ENCODE measurements around the gene MPC1.
"Not testable (repeated sequence)": the region's sequence is repeated elsewhere in the genome, so short reads cannot be mapped to it uniquely, and the experiment has no call there.

MPC1 gene

DNA sequence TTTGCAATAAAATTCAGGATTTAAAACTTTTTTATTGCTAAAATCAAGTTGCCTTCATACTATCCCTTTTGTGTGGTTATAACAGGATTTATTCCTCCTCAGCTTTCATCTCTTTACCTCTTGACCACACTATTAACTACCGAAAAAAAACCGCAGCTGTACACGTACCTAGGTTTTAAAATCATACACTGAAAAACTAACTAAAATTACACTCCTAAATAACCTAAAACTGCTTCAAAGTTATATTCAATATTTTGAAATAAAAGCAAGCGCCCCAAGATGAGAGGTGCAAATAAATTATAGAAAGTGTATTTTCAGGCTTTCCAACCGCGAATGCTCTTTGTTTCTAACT lies 1.4 kb downstream of the MPC1 start:
- no peak for DNase-seq (ENCODE audit: low read depth)

DNA sequence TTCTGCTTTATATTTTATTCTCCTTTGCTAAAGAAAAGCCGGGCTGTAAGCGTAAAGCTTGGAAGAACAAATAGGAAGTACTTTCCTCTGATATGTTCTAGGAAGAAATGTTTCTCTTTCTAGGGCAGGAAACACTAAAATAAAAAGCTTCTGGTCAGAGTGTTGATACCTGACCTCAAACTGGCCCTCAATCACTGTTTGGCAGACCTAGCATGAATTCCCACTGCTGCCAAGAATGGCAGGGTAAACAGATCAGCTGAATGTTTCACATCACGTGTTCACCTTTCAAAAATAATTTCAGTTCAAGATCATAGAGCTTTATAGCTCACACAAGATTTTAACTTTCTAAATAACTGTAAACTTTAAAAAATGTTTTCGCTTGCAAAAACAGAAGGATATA lies 2.9 kb downstream of the MPC1 start:
- no peak for DNase-seq (ENCODE audit: low read depth)

DNA sequence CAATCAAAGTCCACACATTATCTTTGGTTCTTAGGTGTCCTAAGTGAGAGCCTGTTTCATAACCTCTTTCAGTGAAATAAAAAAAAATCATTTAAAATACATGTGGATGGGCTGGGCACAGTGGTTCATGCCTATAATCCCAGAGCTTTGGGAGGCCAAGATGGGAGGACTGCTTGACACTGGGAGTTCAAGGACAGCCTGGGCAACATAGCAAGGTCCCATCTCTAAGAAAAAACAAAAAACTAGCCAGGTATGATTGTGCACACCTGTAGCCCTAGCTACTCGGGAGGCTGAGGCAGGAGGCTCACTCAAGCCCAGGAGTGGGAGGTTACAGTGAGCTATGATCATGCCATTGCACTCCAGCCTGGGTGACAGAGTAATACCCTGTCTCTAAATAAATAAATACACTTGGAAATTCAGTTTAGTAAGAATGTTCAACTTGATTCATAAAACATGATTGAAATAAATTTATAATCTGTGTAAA lies 3.6 kb downstream of the MPC1 start:
- DNase-seq (ENCODE audit: low read depth): no peak

DNA sequence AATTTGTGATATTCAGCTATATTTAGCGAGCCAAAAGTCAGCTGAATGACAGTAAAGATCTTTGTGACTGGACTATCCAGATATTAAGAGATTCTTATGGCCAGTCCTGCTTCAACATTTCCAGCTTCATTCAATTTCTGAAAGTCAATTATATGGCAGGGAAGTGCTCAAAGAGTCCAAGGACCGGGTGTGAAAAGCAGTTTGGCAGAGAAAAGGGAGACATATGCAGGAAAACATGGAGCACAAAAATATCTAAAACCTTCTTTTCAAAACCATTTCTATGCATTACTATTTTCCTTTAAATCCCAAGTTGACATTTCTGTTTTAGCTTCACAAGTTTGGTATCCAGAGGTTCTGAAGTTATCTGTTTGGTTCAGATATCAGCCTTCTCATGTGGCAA lies 5.0 kb downstream of the MPC1 start:
- DNase-seq (ENCODE audit: low read depth): no peak

DNA sequence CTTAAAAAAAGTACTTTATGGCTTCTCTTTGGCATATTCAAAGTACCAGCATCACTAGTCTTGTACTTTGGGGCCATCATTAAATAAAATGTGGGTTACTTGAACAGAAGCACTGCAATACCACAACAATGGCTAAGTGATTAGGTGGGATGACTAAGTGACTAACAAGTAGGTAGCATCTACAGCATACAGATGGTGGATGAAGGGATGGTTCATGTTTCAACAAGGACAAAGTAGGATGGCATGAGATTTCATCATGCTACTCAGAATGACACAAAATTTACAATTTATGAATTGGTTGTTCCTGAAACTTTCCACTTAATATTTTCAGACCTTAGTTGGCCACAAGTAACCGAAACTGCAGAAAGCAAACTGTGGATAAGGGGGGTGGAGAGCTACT lies 7.7 kb downstream of the MPC1 start:
- no peak for DNase-seq (ENCODE audit: low read depth)

DNA sequence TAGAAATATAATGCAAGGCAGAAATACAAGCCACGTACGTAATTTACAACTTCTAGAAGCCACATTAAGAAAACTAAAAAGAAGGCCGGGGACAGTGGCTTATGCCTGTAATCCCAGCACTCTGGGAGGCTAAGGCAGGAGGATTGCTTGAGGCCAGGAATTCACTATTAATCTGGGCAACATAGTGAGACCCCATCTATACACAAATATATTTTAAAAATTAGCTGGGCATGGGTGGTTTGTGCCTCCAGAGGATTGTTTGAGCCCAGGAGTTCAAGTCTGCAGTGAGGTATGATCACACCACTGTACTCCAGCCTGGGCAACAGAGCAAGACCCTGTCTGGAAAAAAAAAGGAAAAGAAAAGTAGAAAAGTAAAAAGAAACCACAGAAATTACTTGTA lies 12.3 kb downstream of the MPC1 start:
- DNase-seq (ENCODE audit: low read depth): no peak

DNA sequence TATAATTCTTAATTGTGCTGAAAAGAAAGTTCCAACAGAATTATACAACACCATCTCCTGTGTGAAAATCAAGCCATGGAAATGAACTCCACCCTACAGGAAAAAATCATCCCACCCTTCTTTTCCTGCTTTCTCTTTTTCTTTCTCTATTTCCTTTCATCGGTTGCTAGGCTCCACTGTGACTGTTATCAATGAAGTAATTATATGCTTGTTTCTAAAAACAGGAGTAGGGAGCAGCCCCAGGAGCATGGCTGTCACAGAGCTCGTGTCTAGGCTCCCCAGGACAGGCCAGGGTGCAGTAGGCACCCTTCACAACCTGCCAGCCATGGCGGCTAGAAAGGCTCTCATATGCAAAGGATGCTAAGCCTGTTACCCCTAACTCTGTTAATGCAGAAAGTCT lies 13.0 kb downstream of the MPC1 start:
- DNase-seq (ENCODE audit: low read depth): no peak

DNA sequence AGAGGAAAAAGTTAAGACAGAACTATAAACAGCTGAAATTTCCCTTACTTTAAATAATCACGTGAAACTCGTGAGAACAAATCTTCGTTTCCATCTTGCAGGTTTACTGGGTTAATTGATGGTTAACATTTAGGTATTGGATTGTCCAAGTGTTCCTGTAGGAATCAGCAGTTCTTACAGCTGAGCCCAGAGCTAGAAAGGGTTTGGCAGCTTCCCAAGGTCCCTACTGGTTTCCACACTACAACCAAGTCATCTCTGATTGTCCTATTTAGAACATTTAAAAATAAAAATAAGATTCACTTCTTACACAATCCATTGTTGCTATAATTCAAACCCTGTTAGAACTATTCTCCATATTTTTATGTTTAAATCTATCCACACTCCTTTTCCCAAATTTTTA lies 15.8 kb downstream of the MPC1 start:
- no peak for DNase-seq (ENCODE audit: low read depth)

DNA sequence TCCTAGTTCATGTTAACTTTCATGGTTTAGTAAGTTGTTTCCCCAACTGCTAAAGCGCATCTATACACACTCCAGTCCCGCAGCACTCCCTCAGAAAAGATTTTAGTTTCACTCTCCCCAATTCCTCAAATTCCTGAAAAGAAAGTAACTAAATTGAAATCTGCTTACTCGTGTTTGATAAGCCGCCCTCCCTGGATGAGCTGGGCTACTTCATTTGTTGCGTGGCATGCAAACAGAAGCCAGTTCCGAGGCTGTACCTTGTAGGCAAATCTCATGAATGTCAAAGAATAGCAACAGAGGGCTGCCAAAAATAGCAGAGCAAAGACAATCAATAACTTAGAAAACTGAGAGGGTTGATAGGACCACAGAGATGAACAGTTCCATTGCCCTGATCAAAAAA lies 16.9 kb downstream of the MPC1 start:
- DNase-seq (ENCODE audit: low read depth): no peak

DNA sequence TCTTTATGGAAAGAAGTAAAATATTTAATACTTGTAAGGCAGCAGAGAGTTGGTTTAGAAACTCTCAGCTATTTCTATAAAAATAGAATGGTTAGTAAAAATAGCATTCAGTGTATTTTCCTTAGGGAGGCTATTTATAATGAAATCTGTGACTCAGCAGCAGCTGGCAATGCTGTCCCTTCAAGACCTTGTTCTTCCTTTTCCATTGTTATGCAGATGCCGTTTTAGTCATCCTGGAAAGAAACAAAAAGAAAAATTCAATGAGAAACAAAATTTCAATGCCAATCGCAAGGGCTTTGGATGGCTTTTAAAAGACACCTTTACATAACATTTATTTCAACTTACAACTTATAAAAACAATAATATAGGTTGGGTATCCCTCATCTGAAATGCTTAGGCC lies 17.5 kb downstream of the MPC1 start:
- DNase-seq (ENCODE audit: low read depth): peak; percentile 49

DNA sequence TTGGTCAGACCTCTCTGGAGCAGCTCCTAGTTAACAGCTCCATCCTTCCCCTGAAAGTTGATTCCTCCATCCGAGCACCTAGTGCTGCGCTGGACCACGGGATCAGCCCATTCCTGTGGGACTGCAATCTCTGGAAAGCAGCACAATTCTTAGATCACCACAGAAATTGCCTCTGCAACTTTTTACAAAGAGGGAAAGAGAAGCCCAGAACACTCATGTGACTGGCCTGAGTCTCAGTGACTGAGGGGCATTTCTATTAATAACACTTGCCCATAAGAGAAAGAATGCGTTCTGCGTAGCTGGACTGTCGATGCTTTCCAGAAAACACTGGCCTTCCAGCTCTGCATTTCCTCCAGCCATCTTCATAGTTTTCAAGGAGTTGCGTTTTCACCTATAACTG lies 18.3 kb downstream of the MPC1 start:
- no peak for DNase-seq (ENCODE audit: low read depth)

DNA sequence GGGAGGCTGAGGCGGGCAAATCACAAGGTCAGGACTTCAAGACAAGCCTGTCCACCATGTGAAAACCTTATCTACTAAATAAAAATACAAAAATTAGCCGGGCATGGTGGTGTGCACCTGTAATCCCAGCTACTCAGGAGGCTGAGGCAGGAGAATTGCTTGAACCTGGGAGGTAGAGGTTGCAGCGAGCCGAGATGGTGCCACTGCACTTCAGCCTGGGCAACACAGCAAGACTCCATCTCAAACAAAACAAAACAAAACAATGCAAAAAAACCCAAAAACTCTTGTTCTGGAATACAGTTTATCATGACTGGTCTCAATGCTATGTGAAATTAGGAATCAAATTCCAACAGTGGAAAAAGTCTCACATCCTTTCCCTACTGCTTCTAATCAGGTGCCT lies 20.3 kb downstream of the MPC1 start:
- DNase-seq (ENCODE audit: low read depth): not testable (repeated sequence)

DNA sequence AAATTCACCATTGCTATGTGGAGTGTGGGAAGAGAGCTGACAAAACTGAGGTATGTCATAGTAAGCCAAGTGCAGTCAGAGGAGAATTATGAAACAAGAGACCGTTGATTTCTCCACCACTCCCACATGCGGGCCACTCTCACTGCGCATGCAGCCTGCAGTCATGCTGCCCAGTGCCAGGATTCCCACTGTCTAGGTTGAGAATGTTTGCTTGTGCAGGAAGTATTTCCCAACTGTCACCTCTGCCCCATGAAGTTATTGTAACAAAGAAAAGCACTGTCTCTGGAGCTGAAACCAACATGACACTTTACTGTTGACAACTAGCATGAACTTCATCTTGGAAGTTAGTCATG lies 21.7 kb downstream of the MPC1 start:
- DNase-seq (ENCODE audit: low read depth): peak; percentile 21

DNA sequence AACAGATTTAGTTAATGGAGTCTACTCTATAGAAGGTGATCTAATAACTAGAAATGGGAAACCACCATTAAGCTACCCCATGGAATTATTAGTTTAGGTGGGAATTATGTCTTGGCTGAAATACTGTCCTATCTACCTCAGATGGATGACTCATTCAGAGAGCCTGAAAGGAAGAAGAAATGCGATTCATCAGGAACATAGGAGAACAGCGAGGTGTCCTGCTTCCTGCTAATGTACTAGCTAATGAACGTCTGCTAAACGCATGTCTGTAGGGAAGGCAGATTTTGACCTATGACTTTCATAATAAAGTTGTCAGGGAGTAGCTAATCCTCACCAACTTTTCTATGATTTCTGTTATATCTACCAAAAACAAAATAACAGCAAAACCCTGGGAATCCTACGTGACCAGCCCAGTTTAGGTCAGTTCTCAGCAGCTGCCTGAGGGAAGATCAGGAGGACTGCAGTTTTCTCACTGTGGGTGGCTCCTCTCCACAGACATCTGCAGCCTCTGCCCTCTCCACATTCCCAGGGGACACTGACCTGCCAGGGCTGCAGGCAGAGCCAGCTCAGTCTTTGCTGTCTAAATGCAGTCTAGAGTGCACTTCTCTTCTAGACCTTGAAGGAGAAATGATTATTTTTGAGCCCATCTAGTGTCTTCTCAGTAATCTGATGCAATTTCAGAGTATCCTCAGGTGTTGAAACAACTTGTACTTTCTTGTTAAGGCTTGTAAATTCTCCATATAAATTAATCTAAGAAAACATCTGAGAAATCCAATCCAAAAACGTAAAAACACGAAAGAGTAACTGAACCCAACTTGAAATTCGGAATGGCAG lies 22.3 kb downstream of the MPC1 start:
- no peak for DNase-seq (ENCODE audit: low read depth)

DNA sequence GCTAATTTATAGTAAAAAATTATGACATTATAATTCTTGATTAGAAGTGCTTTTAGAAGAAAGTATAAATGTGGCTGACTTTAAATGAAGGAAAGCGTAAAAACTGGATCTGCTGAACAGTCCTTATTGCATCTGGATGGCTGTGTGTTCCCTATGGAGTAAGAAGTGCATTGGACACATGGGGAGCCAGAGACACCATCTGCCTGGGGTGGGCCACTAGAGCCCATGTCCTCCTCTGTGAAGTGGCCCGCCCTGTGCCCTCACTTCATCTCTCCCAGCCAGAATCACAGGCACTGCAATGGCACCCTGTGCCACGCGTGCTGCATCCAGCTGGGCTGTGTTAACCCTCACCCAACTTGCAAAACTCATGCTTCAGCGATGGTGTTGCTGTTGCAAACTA lies 27.2 kb downstream of the MPC1 start:
- no peak for DNase-seq (ENCODE audit: low read depth)

DNA sequence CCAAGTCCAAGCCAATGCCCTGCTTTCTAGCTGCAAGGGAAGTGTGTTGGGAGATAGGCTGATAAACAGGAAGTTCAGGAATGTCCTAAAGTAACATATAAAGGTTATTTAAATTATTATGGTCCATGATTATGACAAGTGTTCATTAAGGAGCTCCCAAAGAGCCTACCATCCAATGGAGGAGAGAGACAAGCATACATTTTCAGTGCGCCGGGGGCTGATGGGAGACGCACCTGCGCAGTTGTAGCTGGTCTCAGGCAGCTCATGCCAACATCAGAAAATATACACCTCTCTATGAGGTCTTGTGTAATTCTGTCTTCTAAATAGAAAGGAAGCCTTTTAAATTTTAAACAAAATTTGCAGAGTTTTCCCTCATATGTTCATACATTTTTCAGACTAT lies 27.8 kb downstream of the MPC1 start:
- DNase-seq (ENCODE audit: low read depth): no peak

DNA sequence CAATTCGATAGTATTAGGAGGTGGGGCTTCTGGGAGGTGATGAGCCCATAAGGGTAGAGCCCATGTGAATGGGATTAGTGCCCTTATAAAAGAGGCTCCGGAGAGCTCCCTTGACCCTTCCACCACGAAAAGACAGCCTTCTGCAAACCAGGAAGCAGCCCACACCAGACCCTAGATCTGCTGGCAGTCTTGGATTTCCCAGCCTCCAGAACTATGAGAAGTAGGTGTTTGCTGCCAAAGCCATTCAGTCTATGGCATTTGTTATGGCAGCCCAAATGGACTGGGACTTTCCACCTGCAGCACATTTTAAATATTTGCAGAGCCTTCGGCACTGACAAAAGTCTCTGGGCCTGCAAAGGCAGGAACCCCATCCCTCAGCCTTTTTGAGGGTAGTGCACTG lies 28.6 kb downstream of the MPC1 start:
- no peak for DNase-seq (ENCODE audit: low read depth)

DNA sequence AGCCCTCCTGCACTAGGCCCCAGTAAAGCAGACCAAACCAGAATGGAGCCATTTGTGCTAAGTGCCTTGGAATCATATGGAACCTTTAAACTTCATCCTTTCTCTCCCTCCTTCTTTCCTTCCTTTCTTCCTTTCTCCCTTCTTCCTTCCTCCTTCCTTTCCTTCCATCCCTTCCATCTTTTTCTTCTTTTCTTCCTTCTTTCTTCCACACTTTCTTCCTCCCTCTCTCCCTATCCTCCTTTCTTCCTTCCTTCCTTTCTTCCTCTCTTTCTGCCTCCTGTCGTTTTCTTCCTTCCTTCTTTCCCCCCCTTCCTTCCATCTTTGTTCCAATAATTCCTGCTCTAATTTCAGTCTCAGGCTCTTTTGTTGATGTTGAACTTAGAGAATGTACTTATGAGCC lies 29.2 kb downstream of the MPC1 start:
- DNase-seq (ENCODE audit: low read depth): no peak

DNA sequence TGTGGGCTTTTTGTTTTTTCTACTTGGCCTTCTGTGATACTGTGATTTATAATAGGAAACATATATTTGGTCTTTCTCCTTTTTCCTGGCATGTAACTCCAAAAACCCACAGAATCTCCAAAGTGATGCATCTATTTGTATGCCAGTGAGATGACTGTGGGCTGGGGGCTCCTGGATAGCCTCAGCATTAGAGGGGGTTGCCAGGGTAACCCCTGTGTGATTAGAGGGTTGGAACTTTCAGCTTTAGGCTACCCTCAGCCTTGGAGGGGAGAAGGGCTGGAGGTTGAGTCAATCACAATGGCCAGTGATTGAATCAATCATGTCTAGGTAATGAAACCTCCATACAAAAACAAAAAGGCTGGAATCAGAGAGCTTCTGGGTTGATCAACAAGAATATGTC lies 29.8 kb downstream of the MPC1 start:
- DNase-seq (ENCODE audit: low read depth): no peak

DNA sequence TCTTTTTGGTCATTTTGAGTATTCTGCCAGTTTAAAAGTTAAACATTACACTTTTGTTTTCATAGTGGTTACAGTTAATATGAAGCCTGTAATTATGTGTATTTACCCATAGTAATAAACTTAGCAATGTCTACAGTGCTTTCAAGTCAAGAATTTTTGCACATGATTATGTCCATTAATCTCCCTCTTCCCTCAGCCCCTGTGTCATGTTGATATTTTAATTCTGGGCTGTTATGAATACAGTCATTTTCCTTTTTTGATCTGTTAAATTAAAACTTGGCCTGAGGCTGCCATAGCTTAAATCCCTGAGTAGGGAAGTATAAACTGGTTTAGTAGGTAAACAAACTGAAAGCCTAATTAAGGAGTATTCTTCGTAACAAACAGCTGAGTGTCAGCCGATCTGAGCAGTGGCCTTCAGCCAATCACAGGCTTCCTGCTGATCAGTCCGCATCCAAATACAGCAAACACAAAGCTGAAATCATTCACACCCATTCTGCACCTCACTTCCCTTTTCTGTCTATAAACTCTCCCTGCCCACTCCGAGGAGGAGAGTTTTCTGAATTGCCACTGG lies 30.9 kb downstream of the MPC1 start:
- DNase-seq (ENCODE audit: low read depth): no peak

DNA sequence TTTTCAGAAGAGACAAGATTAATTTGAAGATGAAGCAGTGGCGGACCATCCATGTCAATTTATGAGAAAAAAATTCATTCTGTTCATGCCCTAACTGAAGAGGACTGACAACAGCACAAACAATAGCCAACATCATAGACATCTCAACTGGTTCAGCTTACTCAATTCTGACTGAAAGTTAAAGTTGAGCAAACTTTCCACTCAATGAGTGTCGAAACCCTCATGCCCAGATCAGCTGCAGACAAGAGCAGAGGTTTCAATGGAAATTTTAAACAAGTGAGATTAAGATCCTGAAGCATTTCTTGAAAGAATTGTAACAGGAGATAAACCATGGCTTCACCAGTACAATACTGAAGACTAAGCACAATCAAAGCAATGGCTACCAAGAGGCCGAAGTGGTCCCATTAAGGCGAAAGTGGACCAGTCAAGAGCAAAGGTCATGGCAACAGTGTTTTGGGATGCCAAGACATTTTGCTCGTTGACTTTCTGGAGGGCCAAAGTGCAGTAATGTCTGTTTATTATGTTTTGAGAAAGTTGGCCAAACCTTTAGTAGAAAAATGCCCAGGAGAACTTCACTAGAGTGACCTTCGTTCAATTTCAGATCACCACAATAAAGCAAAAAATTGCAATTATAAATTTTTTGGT lies 34.3 kb downstream of the MPC1 start:
- no peak for DNase-seq (ENCODE audit: low read depth)

DNA sequence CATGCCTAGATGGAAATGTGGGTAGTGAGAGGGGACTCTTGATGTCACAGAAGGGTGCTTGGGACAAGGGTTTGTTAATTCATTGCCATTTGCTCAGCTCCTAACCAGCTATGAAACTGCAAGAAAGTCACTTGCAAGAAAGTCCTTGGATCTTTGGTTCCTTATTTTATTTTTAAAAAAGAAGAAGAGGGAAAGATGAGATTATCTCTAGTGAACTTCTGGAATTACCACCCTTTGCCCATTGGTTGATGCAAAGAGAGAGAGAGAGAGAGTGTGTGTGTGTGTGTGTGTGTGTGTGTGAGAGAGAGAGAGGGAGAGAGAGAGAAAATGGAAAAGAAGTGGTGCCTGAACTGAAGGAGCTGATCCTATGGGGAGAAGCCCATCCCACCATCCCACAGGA lies 35.8 kb downstream of the MPC1 start:
- no peak for DNase-seq (ENCODE audit: low read depth)

DNA sequence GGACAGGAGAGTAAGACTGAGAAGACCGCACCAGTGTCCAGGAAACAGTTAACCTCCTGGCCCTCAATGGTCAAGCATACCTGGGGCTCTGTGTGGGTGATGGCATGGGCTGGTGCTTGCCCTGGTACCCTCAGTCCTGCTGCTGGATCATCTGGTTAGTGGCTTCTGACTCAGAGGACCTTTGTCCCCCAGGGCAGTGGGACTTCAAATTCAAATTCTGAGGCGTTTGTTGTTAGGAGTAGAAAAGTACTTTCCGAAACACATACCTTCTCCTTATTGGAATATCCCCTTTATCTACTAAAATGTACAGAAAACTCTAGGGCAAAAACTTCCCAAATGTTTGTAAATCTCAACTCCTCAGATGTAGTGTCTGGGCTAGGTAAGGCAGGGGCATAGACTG lies 36.3 kb downstream of the MPC1 start:
- DNase-seq (ENCODE audit: low read depth): no peak

DNA sequence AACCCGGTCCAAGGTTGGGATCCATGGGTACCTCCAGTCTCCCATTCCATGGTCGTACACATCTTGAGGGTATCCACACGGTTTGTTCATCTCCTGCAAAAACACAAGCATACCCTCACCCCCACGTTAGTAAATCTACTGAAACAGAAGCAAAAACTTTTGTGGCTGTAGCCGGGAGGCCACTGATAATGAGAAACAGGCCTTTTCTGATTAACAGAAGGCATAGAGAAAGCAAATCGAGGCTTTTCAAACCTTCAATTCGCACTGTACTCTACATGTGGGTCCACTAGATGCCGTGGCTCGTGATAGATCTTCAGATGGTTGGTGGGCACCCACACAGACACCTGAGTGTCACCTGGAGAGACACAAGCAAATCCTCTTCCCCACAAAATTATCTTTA lies 37.1 kb downstream of the MPC1 start:
- DNase-seq (ENCODE audit: low read depth): not testable (repeated sequence)

Data from stromal cell of bone marrow (primary cell).